Stimulated activated CD8-positive, alpha-beta memory T cell treated with anti-CD3 and anti-CD28 coated beads, Interleukin-7, amount 100 ng/mL, for 24 hours (primary cell): ENCODE results near the gene TSHZ2.
"Not testable (repeated sequence)": the region's sequence is repeated elsewhere in the genome, so short reads cannot be mapped to it uniquely, and the experiment has no call there.

Experiments used
- DNase-seq: peaks from one replicate; pipeline ENCODE4 v3.0.0-alpha.2; 2020; ENCODE audit warnings: low read depth

The TSHZ2 gene

GRCh38 chr20:53387983-53388675 lies 416.0 kb downstream of the TSHZ2 start:
- no peak for DNase-seq

GRCh38 chr20:53389516-53390300 lies 417.6 kb downstream of the TSHZ2 start:
- no peak for DNase-seq

GRCh38 chr20:53390770-53391169 lies 418.6 kb downstream of the TSHZ2 start:
- DNase-seq, result no peak

- no peak for DNase-seq
Measured at GRCh38 chr20:53394433-53394832, 422.3 kb downstream of the TSHZ2 start.

GRCh38 chr20:53395188-53395923 lies 423.2 kb downstream of the TSHZ2 start:
- no peak for DNase-seq

GRCh38 chr20:53399083-53399482 lies 426.9 kb downstream of the TSHZ2 start:
- DNase-seq, result no peak

GRCh38 chr20:53399592-53400335 lies 427.6 kb downstream of the TSHZ2 start:
- no peak for DNase-seq

GRCh38 chr20:53402233-53403005 lies 430.3 kb downstream of the TSHZ2 start:
- DNase-seq, result no peak

GRCh38 chr20:53403029-53403428 lies 430.9 kb downstream of the TSHZ2 start:
- DNase-seq, result no peak

- no peak for DNase-seq
Measured at GRCh38 chr20:53405139-53405538, 433.0 kb downstream of the TSHZ2 start.

- no peak for DNase-seq
Measured at GRCh38 chr20:53406580-53406979, 434.4 kb downstream of the TSHZ2 start.

- no peak for DNase-seq
Measured at GRCh38 chr20:53408691-53409446, 436.7 kb downstream of the TSHZ2 start.

GRCh38 chr20:53409447-53409717 lies 437.2 kb downstream of the TSHZ2 start:
- no peak for DNase-seq

- no peak for DNase-seq
Measured at GRCh38 chr20:53411129-53411528, 439.0 kb downstream of the TSHZ2 start.

- DNase-seq, result no peak
Measured at GRCh38 chr20:53411891-53412290, 439.7 kb downstream of the TSHZ2 start.

- no peak for DNase-seq
Measured at GRCh38 chr20:53412577-53413185, 440.5 kb downstream of the TSHZ2 start.

- peak; percentile 10 for DNase-seq
Measured at GRCh38 chr20:53413186-53413631, 441.1 kb downstream of the TSHZ2 start.

- DNase-seq, result not testable (repeated sequence)
Measured at GRCh38 chr20:53413845-53414244, 441.7 kb downstream of the TSHZ2 start.

- DNase-seq, result no peak
Measured at GRCh38 chr20:53419693-53420460, 447.7 kb downstream of the TSHZ2 start.

GRCh38 chr20:53421343-53421742 lies 449.2 kb downstream of the TSHZ2 start:
- DNase-seq, result no peak
